SJCRH30 (cell line): ENCODE data around the gene GPATCH2. TPM values are rescaled to one million over a fixed set of nuclear protein-coding genes. Genes with fewer than 3 reads are reported as not detected.
A peak's percentile ranks its signal among the peaks of the same experiment; 100 is the strongest.

Experiments
- DNase-seq, 2 experiments: peaks; one replicate each; pipeline ENCODE4 v3.0.0-alpha.2; 2015 to 2020
- H3K27ac ChIP-seq: fragments of 250-450 bp; sonication (Bioruptor Pico); 2 replicates; pipeline ENCODE4 v1.5.1; 2020; ENCODE audit warnings: mild to moderate bottlenecking, moderate library complexity
- H3K27me3 ChIP-seq: fragments of 250-450 bp; sonication (Bioruptor Pico); 2 replicates; pipeline ENCODE4 v1.5.1; 2020; ENCODE audit warnings: mild to moderate bottlenecking, moderate library complexity
- H3K36me3 ChIP-seq: fragments of 250-450 bp; sonication (Bioruptor Pico); 2 replicates; pipeline ENCODE4 v1.5.1; 2020; ENCODE audit warnings: mild to moderate bottlenecking, moderate library complexity
- H3K4me1 ChIP-seq: fragments of 250-450 bp; sonication (Bioruptor Pico); 2 replicates; pipeline ENCODE4 v1.5.1; 2020; ENCODE audit warnings: mild to moderate bottlenecking, moderate library complexity
- H3K4me3 ChIP-seq: fragments of 250-450 bp; sonication (Bioruptor Pico); 2 replicates; pipeline ENCODE4 v1.5.1; 2020; ENCODE audit warnings: mild to moderate bottlenecking, moderate library complexity
- H3K9me3 ChIP-seq: fragments of 250-450 bp; sonication (Bioruptor Pico); replicated peaks from 2 replicates; pipeline ENCODE4 v1.5.1; 2020; ENCODE audit warnings: mild to moderate bottlenecking, moderate library complexity
- total RNA-seq: library from RNA; depleted of rRNA; stranded (reverse); fragments of >200 nt; shearing (Covaris generic); gene quantifications from 2 replicates; pipeline ENCODE4 v1.2.3, GENCODE V29; 2014

GPATCH2 gene
- total RNA-seq, 1 experiment from 2014 or later: 28.1 TPM

DNA sequence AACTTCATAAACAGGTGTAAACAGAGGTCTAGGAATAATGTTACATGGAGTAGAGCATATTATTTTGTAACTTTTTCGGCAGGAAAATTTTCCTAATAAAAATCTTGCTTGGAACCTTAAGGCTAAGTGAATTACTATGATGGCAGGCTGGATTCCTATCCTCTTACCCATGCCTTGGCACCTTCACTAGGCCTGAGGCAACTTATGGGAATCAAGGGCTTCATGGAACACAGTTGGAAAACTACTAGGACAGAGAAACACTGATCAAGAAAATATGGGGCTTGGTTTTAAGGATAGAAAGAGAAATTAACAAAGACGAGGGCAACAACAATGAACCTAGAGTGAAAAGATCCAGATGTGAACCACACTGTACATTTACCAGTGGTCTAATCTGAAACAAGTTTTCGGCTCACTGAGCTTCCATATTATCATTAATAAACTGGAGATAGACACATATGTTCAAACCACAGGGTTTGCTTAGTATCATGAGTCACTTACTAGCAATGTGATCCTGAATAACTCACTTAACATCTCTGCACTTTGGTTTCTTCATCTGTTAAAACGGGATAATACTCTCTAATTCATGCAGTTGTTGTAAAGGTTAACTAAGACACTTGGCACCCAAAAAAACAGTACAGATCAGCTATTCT, 68.5 kb downstream of the GPATCH2 start:
- Histone ChIP-seq H3K27me3 (no peaks in the 10 kb centered on the region), H3K4me3 (no peak overlapping the region), H3K4me1 (peaks cover 10% of the 10 kb centered on the region), H3K36me3 (no peaks in the 10 kb centered on the region), H3K27ac (no peak overlapping the region), H3K9me3 (no peaks in the 10 kb centered on the region)
- DNase-seq: peak in 1 of 2 experiments; percentile 31

DNA sequence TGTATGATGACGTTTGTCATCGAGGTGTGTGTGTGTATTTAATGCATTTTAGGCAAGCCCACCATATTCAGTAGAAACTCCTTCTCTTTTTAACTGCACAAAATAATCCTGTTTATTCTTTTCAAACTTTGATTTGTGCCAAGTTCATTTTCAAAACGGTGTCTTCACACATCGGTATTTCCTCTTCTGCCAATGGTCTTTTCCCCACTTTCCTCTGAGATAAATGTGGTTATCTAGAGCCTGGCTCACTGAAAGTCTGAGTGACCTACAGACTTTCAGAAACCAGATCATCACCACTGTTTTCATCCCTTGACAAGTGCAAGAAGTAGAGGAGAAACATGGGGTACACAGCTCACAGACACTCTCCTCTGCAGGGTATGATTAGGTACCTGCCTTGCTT, 69.4 kb downstream of the GPATCH2 start:
- no peak for DNase-seq
- H3K4me3 ChIP-seq: no peak overlapping the region
- H3K27ac ChIP-seq: no peak overlapping the region
- no peaks in the 10 kb centered on the region for H3K9me3 ChIP-seq
- H3K36me3 ChIP-seq: no peaks in the 10 kb centered on the region
- H3K4me1 ChIP-seq: peaks cover 10% of the 10 kb centered on the region
- H3K27me3 ChIP-seq: no peaks in the 10 kb centered on the region

DNA sequence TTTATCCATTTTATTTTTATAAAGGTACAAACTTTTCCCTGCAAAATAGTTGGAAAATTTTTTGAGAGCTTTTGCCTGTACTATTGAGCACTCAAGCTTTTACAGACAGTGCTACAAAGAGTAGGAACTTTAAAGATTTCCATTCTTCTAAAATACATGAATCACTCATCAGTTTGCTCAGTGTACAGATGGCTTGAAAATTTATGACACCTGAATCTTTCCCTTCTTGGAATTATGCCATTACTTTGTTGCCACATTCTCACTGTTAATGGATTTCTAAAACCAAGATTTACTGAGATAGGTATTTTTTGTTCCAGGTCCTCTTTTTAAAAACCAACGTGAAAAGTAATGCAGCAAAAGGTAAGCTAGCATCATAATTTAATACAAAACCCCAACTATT, 76.0 kb downstream of the GPATCH2 start:
- no peak overlapping the region for H3K4me3 ChIP-seq
- H3K9me3 ChIP-seq: no peaks in the 10 kb centered on the region
- DNase-seq: no peak
- H3K4me1 ChIP-seq: no peaks in the 10 kb centered on the region
- no peak overlapping the region for H3K27ac ChIP-seq
- H3K36me3 ChIP-seq: no peaks in the 10 kb centered on the region
- no peaks in the 10 kb centered on the region for H3K27me3 ChIP-seq

DNA sequence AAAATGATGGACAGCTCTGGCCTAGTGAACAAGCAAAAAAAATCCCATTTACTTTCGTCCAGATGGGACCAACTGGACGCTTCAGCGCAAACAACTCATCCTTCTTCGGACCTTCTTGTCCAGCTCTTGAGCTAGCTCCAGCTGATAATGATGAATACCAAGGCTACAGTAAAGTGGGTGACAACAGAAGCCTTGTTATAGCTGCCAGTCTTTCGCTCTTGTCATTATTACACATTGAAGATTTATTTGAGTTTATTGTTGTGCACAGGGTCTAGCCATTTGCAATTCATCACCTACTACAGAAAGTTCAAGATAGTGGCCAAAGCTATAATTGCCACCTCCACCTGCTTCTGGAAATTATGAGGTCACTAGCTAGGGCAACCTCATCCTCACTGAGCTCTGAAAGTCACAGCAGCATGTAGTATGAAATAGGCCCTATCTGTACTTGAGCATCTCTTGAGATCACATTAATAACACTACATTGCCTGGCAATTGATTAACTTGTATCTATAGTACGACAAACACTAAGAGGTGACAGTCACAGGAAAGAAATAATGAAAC, 76.9 kb downstream of the GPATCH2 start:
- Histone ChIP-seq H3K27ac (no peak overlapping the region), H3K36me3 (no peaks in the 10 kb centered on the region), H3K4me1 (no peaks in the 10 kb centered on the region), H3K27me3 (no peaks in the 10 kb centered on the region), H3K9me3 (no peaks in the 10 kb centered on the region), H3K4me3 (no peak overlapping the region)
- DNase-seq: no peak

DNA sequence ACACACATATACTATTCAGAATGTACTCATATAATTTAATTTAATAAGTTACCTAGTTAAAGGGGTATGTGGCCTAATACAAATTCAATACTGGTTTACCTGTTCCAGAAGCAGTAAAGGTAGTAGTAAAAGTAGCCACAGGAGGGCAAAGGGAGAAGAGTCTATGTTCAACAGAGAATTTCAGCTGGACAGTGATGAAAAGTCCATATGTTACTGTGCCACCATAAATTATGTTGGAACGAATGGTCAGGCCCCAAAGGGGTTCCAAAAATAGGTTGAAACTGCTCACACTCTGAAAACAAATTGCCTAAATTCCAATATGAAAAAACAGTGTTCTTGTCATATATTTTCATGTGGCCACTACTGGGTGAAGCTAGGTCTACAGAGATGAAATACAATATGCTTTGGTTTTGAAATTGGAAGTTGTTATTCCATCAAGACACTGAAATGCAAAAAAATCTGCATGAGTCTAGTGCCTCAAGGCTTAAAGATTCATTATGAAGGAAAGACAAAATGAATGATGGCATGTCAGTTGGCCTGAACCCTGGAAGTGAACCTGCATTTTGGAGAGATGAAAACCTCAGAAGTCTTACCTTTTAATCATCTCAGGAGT, 78.4 kb downstream of the GPATCH2 start:
- Histone ChIP-seq H3K9me3 (no peaks in the 10 kb centered on the region; the same call in 1 of the 2 replicates), H3K27me3 (no peaks in the 10 kb centered on the region), H3K27ac (no peak overlapping the region), H3K4me1 (no peaks in the 10 kb centered on the region), H3K4me3 (no peak overlapping the region), H3K36me3 (no peaks in the 10 kb centered on the region)
- no peak for DNase-seq

DNA sequence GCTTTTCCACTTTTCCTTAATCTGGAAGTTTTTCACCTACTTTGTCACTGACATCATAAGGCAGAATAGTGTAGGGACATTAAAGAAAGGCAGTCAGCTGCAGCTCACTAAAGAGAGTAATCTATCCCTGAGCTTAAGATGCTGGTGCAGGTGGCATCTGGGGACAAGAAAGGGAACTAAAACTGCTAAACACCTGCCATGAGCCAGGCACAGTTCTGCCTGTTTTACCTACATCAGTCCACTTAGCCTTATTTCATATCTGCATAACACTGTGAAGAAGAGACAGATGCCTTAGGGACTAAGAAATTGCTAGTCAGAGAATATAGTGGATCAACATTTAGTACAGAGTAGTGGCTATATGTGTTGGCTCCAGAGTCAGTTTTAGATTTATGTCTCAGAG, 88.1 kb downstream of the GPATCH2 start:
- no peak for DNase-seq
- Histone ChIP-seq H3K27ac (no peak overlapping the region), H3K36me3 (no peaks in the 10 kb centered on the region), H3K27me3 (no peaks in the 10 kb centered on the region), H3K9me3 (0 out of 2 replicates have a peak, but pooled peaks cover 3% of the 10 kb centered on the region), H3K4me1 (no peaks in the 10 kb centered on the region), H3K4me3 (no peak overlapping the region)

DNA sequence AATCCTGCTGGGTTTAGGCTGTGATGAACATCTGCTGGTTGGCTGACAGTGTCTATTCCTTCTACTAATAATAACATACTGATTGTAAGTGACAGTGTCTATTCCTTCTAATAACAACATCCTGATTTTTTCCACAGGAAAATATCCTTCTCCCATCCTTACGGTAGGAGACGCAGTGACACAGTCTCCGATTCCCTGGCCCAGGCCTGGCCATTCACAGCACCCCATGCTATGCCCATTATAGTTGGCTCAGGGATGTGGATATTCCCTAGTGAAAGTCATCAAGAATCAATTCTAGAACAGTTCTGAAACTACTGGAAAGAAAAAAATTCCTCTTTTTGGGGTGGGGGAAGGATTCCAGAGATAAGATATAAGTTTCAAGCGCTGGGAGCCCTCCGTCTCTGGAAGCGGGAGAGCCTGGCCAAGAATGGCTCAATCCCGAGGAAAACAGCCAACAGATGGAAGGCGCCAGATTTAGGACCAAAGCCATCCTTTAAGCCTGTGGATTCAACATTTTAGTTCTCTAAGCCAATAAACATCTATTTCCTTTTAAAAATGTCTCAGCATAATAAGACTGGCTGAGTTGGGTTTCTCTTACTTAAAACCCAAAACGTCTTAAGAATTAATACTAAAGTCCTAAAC, 88.6 kb downstream of the GPATCH2 start:
- H3K27me3 ChIP-seq: no peaks in the 10 kb centered on the region
- H3K4me3 ChIP-seq: no peak overlapping the region
- H3K36me3 ChIP-seq: no peaks in the 10 kb centered on the region
- no peaks in the 10 kb centered on the region for H3K4me1 ChIP-seq
- H3K27ac ChIP-seq: no peak overlapping the region
- 0 out of 2 replicates have a peak, but pooled peaks cover 3% of the 10 kb centered on the region for H3K9me3 ChIP-seq
- DNase-seq: no peak

DNA sequence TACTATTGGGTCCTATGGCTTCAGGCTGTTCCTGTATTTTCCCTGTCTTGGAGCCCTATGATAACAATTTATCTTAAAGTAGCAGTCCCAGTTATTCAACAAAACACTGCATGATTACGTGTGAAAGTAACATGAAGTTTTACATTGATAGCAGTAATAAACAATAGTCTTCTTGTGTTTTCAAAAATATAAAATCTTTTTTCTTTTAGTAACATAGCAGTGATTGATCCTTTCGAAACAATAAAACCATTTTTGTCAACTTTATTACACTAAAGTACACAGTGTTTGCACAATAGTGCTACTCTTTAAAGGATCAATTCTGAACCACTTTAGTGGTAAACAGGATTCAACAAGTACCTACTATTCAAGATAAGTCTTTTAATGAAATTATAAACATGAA, 90.6 kb downstream of the GPATCH2 start:
- no peaks in the 10 kb centered on the region for H3K36me3 ChIP-seq
- DNase-seq: no peak
- no peaks in the 10 kb centered on the region for H3K27me3 ChIP-seq
- H3K27ac ChIP-seq: no peak overlapping the region
- no peaks in the 10 kb centered on the region for H3K9me3 ChIP-seq
- H3K4me3 ChIP-seq: no peak overlapping the region
- H3K4me1 ChIP-seq: no peaks in the 10 kb centered on the region

DNA sequence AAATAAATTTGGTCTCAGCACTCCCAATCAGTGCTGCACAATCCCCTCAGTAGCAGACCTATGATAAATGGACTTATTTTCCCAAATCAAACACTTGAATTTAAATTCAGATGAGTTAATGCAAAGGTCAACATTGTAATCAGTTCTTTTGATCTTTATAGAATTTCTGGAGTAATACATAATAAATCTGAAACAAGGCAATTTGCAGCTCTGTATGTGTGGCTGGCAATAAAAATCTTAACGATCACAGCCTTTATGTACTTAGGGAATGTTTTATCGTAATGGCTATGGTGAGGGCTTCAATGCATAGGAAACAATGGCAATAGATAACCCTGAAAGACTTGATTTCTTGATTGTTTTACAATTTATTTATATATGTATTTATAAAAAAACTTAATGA, 91.4 kb downstream of the GPATCH2 start:
- H3K27me3 ChIP-seq: no peaks in the 10 kb centered on the region
- no peak for DNase-seq
- H3K4me3 ChIP-seq: no peak overlapping the region
- H3K4me1 ChIP-seq: no peaks in the 10 kb centered on the region
- no peak overlapping the region for H3K27ac ChIP-seq
- no peaks in the 10 kb centered on the region for H3K9me3 ChIP-seq
- no peaks in the 10 kb centered on the region for H3K36me3 ChIP-seq

DNA sequence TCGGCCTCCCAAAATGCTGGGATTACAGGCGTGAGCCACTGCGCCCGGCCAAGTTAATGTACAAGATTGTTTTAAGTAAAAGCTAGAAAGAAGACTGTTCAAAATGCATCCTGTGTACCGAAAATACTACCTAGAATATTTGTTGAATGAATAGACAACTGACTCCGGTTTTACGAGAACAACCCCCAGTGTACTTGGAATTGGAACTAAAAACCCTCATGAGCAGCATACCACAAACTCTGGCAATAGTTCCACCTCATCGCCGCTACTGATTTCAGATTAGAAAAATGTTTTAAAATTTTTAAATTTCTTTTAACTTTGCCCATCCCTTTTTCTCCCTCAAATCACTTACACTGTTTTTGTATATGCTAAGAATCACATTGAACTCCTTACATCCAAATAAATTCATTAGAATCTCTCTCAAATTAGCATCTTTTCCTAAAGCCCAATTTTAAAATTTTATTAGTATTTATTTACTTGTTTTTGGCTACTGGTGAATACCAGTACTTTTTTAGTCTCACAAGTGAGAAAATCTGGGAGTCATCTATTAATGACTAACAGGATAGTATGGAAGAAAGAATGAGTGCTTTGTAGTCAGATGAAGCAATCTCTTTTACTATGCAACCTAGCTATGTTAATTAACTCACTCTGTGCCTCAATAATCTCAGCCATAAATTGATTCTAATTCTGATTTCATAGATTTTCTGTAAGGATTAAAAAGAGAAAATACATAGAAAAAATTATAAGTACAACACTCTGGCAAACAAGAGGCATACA, 95.1 kb downstream of the GPATCH2 start:
- Histone ChIP-seq H3K4me3 (no peak overlapping the region), H3K4me1 (no peaks in the 10 kb centered on the region), H3K36me3 (no peaks in the 10 kb centered on the region), H3K27ac (no peak overlapping the region), H3K27me3 (no peaks in the 10 kb centered on the region), H3K9me3 (no peaks in the 10 kb centered on the region)
- DNase-seq: no peak

DNA sequence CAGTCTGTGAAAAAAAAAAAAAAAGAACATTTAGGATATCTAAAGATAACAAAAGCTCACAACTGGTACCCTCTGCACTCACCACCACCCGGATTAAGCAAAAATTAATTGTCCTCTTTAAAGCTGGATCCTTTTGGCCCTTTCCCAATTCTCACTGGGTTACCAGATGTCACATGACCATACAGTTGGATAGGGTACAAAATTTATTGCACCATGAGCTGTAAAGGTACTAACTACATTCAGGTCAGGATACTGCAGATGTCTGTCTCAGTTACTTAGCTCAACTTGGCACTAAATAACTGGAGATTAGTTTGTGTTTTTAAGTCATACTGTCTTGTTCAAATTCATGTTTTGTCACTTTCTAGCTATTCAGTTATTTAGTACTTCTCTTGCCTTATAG, 96.3 kb downstream of the GPATCH2 start:
- DNase-seq: no peak
- Histone ChIP-seq H3K9me3 (no peaks in the 10 kb centered on the region; the same call in 1 of the 2 replicates), H3K4me3 (no peak overlapping the region), H3K4me1 (no peaks in the 10 kb centered on the region), H3K27ac (no peak overlapping the region), H3K27me3 (no peaks in the 10 kb centered on the region), H3K36me3 (no peaks in the 10 kb centered on the region)

DNA sequence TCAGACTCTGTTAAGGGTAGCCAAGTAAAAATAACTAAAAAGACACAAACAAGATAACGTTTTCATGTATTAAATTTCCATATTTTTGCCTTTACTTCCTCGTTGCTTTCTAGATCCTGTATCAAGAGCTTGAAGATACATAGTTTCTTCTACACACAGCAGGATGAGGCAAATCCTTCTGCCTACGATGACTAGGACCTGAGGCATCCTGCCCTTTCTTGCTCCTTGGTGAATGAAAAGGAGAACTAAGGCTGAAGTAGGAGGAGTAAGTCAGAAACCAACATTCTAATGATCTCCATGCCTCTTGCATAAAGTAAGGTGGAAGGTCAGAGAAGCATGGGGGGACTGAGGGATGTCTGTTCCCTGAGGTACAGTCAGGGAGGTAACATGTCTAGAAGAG, 102.6 kb downstream of the GPATCH2 start:
- H3K4me3 ChIP-seq: no peak overlapping the region
- H3K9me3 ChIP-seq: peaks cover 5% of the 10 kb centered on the region
- H3K4me1 ChIP-seq: no peaks in the 10 kb centered on the region
- no peaks in the 10 kb centered on the region for H3K27me3 ChIP-seq
- DNase-seq: no peak
- H3K36me3 ChIP-seq: no peaks in the 10 kb centered on the region
- H3K27ac ChIP-seq: no peak overlapping the region

DNA sequence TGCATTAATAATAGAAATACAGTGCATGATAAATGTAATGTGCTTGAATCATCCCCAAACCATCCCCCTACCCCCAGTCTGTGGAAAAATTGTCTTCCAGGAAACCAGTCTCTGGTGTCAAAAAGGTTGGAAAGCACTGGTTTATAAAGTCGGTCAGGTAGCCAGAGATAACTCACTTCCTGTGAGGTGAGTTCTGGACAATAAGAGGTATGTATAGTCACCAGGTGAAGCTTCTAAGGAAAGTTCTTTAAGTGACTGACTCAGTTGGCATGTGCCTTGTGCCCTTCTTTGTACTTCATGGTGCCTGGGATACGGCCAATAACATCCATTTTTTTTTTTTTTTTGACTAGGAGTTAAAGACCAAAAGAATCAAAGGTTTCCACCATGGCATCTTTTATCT, 103.7 kb downstream of the GPATCH2 start:
- Histone ChIP-seq H3K36me3 (no peaks in the 10 kb centered on the region), H3K27me3 (no peaks in the 10 kb centered on the region)
- DNase-seq: no peak

DNA sequence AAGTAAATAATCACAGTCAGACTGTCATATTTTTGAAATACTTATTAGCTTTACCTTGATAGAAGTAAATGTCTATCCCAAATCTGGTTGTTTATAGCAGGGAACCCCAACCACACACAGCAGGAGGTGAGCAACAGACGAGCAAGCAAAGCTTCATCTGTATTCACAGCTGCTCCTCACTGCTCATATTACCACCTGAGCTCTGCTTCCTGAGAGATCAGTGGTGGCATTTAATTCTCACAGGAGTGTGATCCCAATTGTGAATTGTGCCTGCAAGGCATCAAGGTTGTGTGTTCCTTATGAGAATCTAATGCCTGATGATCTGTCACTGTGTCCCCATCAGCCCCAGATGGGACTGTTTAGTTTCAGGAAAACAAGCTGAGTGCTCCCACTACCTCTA, 104.3 kb downstream of the GPATCH2 start:
- no peak overlapping the region for H3K27ac ChIP-seq
- peaks cover 5% of the 10 kb centered on the region for H3K9me3 ChIP-seq
- no peak overlapping the region for H3K4me3 ChIP-seq
- H3K36me3 ChIP-seq: no peaks in the 10 kb centered on the region
- no peaks in the 10 kb centered on the region for H3K4me1 ChIP-seq
- peak; percentile 47 to 68 for DNase-seq
- H3K27me3 ChIP-seq: no peaks in the 10 kb centered on the region

More for the DNA sequence above, 103.7 kb downstream of the GPATCH2 start:
- Histone ChIP-seq H3K27ac (no peak overlapping the region), H3K4me3 (no peak overlapping the region), H3K4me1 (no peaks in the 10 kb centered on the region), H3K9me3 (peaks cover 5% of the 10 kb centered on the region)
